Measurements from ENCODE around the gene TP53BP1. TPM values are rescaled to one million over a fixed set of nuclear protein-coding genes. Genes with fewer than 3 reads are reported as not detected.

TP53BP1 gene
- total and polyA plus RNA-seq, 4 donors: 2.7 to 12.0 (median 7.3) TPM

DNA sequence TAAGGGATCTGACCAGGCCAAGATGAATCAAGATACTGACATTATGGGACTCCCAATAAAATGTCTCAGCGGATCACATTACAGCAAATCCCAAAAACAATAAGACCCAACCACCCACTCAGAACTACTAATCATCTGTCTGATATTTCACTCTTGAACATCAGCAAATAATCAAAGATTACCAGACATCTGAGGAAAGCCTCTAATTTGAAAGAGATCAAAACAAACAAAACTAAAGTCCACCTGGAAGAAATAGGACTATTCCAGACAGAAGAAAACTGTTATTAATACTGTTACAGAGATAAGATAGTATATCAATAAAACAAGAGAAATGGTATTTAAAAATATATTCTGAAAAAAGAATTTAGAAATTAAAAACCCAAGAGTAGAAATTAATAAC is 29.0 kb downstream of the TP53BP1 start:
- H3K36me3 ChIP-seq (ENCODE audit: control insufficient read depth in 4 of 4, insufficient read depth in 3 of 4, low read depth in 1 of 4, low read length in 3 of 4): peaks cover 2 to 6% (median 5%) of the 10 kb centered on the region in 4 donors
- no peaks in the 10 kb centered on the region for H3K4me1 ChIP-seq (ENCODE audit: control insufficient read depth in 4 of 4, insufficient read depth in 4 of 4, low read length in 3 of 4)
- WGBS: 100% methylated on average over 1 of the region's 1 CpG
- H3K4me3 ChIP-seq (ENCODE audit: low read depth in 1 of 3, low read length in 3 of 3): no peak overlapping the region
- no peak for TF ChIP-seq RXRA (IDR thresholded peaks at IDR 0.05)
- TF ChIP-seq TAF1 (conservative IDR thresholded peaks at IDR 0.05): no peak
- no peak for TF ChIP-seq GABPA (IDR thresholded peaks at IDR 0.05 in 1 of 2, conservative IDR thresholded peaks at IDR 0.05 in 1 of 2)
- TF ChIP-seq, protein P1, sequence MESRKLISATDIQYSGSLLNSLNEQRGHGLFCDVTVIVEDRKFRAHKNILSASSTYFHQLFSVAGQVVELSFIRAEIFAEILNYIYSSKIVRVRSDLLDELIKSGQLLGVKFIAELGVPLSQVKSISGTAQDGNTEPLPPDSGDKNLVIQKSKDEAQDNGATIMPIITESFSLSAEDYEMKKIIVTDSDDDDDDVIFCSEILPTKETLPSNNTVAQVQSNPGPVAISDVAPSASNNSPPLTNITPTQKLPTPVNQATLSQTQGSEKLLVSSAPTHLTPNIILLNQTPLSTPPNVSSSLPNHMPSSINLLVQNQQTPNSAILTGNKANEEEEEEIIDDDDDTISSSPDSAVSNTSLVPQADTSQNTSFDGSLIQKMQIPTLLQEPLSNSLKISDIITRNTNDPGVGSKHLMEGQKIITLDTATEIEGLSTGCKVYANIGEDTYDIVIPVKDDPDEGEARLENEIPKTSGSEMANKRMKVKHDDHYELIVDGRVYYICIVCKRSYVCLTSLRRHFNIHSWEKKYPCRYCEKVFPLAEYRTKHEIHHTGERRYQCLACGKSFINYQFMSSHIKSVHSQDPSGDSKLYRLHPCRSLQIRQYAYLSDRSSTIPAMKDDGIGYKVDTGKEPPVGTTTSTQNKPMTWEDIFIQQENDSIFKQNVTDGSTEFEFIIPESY (IDR thresholded peaks at IDR 0.05): no peak
- TF ChIP-seq YY1 (IDR thresholded peaks at IDR 0.05): no peak
- no peak for TF ChIP-seq NR2F2 (IDR thresholded peaks at IDR 0.05)
- no peak for TF ChIP-seq SP1 (IDR thresholded peaks at IDR 0.05)
- TF ChIP-seq HNF4A (conservative IDR thresholded peaks at IDR 0.05): no peak
- no peaks in the 10 kb centered on the region for H3K9me3 ChIP-seq (ENCODE audit: control insufficient read depth in 4 of 4, low read length in 3 of 4)
- no peaks in the 10 kb centered on the region for H3K27me3 ChIP-seq (ENCODE audit: control insufficient read depth in 4 of 4, insufficient read depth in 4 of 4, low read length in 3 of 4)
- DNase-seq (ENCODE audit: low spot score): no peak
- no peak overlapping the region for H3K9ac ChIP-seq (ENCODE audit: low read depth in 1 of 2, low read length in 2 of 2)
- no peak overlapping the region for H3K27ac ChIP-seq (ENCODE audit: low read depth in 1 of 2, low read length in 2 of 2)

GRCh38 chr15:43463507-43463906 is 29.4 kb downstream of the TP53BP1 start:
- Histone ChIP-seq H3K27ac (ENCODE audit: low read depth in 1 of 2, low read length in 2 of 2) (no peak overlapping the region), H3K36me3 (ENCODE audit: control insufficient read depth in 4 of 4, insufficient read depth in 3 of 4, low read depth in 1 of 4, low read length in 3 of 4) (peaks cover 2 to 6% (median 5%) of the 10 kb centered on the region in 4 donors)

DNA sequence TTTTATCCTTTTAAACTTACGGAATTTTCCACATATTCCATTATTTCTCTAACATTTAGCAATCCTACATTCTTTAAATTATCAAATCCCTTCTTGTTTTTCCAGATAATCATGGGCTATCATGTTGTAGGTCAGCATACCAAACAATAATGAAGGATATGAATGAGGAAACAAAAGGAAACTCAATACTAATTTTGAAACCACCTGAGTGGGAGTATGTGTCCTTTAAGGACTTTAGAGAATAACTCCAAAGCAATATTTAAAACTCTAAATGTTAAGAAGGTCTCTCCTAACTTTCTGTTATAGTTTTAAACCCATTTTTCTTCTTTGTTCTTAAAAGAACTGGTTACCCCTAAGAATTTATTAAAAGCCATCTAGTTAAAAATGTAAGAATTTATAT is 43.0 kb downstream of the TP53BP1 start:
- TF ChIP-seq, protein P2, sequence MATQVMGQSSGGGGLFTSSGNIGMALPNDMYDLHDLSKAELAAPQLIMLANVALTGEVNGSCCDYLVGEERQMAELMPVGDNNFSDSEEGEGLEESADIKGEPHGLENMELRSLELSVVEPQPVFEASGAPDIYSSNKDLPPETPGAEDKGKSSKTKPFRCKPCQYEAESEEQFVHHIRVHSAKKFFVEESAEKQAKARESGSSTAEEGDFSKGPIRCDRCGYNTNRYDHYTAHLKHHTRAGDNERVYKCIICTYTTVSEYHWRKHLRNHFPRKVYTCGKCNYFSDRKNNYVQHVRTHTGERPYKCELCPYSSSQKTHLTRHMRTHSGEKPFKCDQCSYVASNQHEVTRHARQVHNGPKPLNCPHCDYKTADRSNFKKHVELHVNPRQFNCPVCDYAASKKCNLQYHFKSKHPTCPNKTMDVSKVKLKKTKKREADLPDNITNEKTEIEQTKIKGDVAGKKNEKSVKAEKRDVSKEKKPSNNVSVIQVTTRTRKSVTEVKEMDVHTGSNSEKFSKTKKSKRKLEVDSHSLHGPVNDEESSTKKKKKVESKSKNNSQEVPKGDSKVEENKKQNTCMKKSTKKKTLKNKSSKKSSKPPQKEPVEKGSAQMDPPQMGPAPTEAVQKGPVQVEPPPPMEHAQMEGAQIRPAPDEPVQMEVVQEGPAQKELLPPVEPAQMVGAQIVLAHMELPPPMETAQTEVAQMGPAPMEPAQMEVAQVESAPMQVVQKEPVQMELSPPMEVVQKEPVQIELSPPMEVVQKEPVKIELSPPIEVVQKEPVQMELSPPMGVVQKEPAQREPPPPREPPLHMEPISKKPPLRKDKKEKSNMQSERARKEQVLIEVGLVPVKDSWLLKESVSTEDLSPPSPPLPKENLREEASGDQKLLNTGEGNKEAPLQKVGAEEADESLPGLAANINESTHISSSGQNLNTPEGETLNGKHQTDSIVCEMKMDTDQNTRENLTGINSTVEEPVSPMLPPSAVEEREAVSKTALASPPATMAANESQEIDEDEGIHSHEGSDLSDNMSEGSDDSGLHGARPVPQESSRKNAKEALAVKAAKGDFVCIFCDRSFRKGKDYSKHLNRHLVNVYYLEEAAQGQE (IDR thresholded peaks at IDR 0.05): no peak
- no peak for TF ChIP-seq JUND (IDR thresholded peaks at IDR 0.05)
- TF ChIP-seq, protein P1 (IDR thresholded peaks at IDR 0.05): no peak
- Histone ChIP-seq H3K9me3 (ENCODE audit: control insufficient read depth in 4 of 4, low read length in 3 of 4) (no peaks in the 10 kb centered on the region), H3K27ac (ENCODE audit: low read depth in 1 of 2, low read length in 2 of 2) (no peak overlapping the region), H3K4me3 (ENCODE audit: low read depth in 1 of 3, low read length in 3 of 3) (no peak overlapping the region), H3K9ac (ENCODE audit: low read depth in 1 of 2, low read length in 2 of 2) (no peak overlapping the region), H3K27me3 (ENCODE audit: control insufficient read depth in 4 of 4, insufficient read depth in 4 of 4, low read length in 3 of 4) (no peaks in the 10 kb centered on the region), H3K4me1 (ENCODE audit: control insufficient read depth in 4 of 4, insufficient read depth in 4 of 4, low read length in 3 of 4) (no peaks in the 10 kb centered on the region), H3K36me3 (ENCODE audit: control insufficient read depth in 4 of 4, insufficient read depth in 3 of 4, low read depth in 1 of 4, low read length in 3 of 4) (peaks cover 0 to 7% (median 2%) of the 10 kb centered on the region in 4 donors)
- DNase-seq (ENCODE audit: low spot score): no peak
- 97% methylated on average over 1 of the region's 1 CpG for whole genome bisulfite sequencing

More at GRCh38 chr15:43463507-43463906, 29.4 kb downstream of the TP53BP1 start:
- no peak for DNase-seq (ENCODE audit: low spot score)
- 81% methylated on average over 1 of the region's 1 CpG for WGBS
- Histone ChIP-seq H3K4me3 (ENCODE audit: low read depth in 1 of 3, low read length in 3 of 3) (no peak overlapping the region), H3K9ac (ENCODE audit: low read depth in 1 of 2, low read length in 2 of 2) (no peak overlapping the region), H3K4me1 (ENCODE audit: control insufficient read depth in 4 of 4, insufficient read depth in 4 of 4, low read length in 3 of 4) (no peaks in the 10 kb centered on the region), H3K27me3 (ENCODE audit: control insufficient read depth in 4 of 4, insufficient read depth in 4 of 4, low read length in 3 of 4) (no peaks in the 10 kb centered on the region), H3K9me3 (ENCODE audit: control insufficient read depth in 4 of 4, low read length in 3 of 4) (no peaks in the 10 kb centered on the region)
- TF ChIP-seq FOXA2 (IDR thresholded peaks at IDR 0.05): no peak
- no peak for TF ChIP-seq SP1 (IDR thresholded peaks at IDR 0.05)
- no peak for TF ChIP-seq CTCF (IDR thresholded peaks at IDR 0.05; ENCODE audit: low read depth, low read length, missing input control)
